Measurements from ENCODE around the gene GAPVD1.

DNA sequence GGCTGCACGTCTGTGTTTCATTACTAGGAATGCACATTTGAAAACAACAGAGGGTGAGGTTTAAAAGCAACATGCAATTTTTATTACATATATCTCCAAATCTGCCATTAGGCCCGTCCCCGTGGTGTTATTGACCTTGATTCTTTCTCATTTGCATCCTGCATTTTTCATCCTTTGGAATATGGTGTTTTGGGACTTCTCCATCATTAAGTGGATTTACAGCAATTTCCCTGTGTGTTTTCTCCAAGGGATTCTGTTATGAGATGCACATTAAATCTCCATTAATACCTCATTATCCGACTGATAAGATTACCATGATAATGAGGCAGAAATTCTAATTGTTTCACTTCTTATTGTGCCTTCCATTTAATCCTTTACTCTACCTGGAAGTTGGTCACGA is 117.6 kb downstream of the GAPVD1 start:
- TF ChIP-seq, protein P1, sequence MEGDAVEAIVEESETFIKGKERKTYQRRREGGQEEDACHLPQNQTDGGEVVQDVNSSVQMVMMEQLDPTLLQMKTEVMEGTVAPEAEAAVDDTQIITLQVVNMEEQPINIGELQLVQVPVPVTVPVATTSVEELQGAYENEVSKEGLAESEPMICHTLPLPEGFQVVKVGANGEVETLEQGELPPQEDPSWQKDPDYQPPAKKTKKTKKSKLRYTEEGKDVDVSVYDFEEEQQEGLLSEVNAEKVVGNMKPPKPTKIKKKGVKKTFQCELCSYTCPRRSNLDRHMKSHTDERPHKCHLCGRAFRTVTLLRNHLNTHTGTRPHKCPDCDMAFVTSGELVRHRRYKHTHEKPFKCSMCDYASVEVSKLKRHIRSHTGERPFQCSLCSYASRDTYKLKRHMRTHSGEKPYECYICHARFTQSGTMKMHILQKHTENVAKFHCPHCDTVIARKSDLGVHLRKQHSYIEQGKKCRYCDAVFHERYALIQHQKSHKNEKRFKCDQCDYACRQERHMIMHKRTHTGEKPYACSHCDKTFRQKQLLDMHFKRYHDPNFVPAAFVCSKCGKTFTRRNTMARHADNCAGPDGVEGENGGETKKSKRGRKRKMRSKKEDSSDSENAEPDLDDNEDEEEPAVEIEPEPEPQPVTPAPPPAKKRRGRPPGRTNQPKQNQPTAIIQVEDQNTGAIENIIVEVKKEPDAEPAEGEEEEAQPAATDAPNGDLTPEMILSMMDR (conservative IDR thresholded peaks at IDR 0.05), result no peak
- no peak for TF ChIP-seq EZH2 (IDR thresholded peaks at IDR 0.05; ENCODE audit: low read depth)
